ENCODE results near the gene SLCO4C1. TPM values are rescaled to one million over a fixed set of nuclear protein-coding genes. Genes with fewer than 3 reads are reported as not detected.
A peak's percentile ranks its signal among the peaks of the same experiment; 100 is the strongest.

SLCO4C1 gene
- total and polyA plus RNA-seq, 2 of the 4 experiments (the other 2 are of a cell fraction) = not detected

DNA sequence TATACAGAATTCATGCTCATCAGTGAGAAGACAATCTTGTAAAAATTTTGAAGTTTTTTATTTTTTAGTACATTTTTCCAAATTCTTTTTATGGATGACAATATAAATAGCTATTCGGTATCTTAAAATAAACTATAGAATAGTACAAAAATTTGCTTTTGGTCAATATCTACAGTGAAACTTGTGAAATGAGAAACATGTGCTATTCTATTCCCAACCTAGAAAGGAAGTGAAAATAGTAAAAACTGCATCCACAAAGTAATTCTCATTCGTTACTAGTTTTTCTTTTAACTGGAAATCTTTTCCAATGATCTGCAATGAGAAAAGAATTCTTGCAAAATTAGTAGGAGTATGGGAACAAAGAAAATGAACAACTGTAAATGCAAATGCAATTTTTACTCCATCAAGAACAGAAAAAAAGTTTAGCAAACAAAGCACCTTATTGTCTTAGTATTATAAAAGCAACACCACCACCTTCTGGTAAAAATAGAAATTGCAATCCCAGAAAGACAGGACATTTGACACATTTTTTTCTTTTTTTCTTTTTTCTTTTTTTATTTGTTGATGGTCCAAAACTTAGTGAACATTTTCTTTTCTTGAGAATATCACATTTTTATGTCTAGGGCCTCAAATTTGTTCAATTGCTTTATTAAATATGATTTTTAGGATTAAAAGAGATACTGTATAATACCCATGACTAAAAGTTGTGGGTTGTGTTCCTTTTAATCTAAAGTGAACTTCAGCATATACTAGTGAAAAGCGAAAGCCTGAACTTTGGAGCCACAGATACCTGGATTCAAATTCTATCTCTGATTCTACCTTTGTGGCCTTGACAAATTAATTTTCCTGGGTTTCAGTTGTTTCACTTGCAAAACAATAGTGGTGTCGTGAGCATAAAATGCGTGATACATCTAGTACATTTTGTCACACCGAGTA lies 72.3 kb downstream of the SLCO4C1 start:
- H2AK9ac ChIP-seq (replicated peaks; ENCODE audit: low read depth, low read length, poor library complexity) = no peak overlapping the region
- H3K27ac ChIP-seq (ENCODE audit: insufficient read depth, low read length) = no peak overlapping the region
- no peak overlapping the region for H3K56ac ChIP-seq (ENCODE audit: extremely low read depth, insufficient read depth, low read length)
- no peak overlapping the region for H3K4ac ChIP-seq (ENCODE audit: low read depth, low read length)
- intact Hi-C loops (cut with micrococcal nuclease) = no loop called here
- CTCF ChIA-PET = no interaction called here
- no peak overlapping the region for H3K4me2 ChIP-seq (ENCODE audit: low read depth, low read length)
- no peaks in the 10 kb centered on the region for H3K9me1 ChIP-seq (ENCODE audit: insufficient read depth, low read length)
- no peak overlapping the region for H2BK15ac ChIP-seq (ENCODE audit: low read depth, low read length)
- no peak overlapping the region for H2BK5ac ChIP-seq (ENCODE audit: low read depth, low read length, poor library complexity, severe bottlenecking)
- in situ Hi-C loops (cut with MboI; ENCODE audit: low sequenced_read_pairs) = no loop called here
- H3K9ac ChIP-seq (ENCODE audit: low read depth, low read length) = no peak overlapping the region
- H3K36me3 ChIP-seq (ENCODE audit: control insufficient read depth, insufficient read depth, low read length) = no peaks in the 10 kb centered on the region
- H4K8ac ChIP-seq (ENCODE audit: low read depth in 2 of 2, low read length in 2 of 2) = no peak overlapping the region
- no CpG with 5 or more reads among the region's 6 CpGs for WGBS, 2 experiments (ENCODE audit: extremely low coverage in 2 of 2, insufficient read length in 1 of 2)
- no peak overlapping the region for H3K14ac ChIP-seq (replicated peaks; ENCODE audit: low read depth, low read length)
- 0 out of 2 replicates have a peak, but pooled peaks have one; percentile 23 for TF ChIP-seq RAD21 (IDR thresholded peaks at IDR 0.05; ENCODE audit: low read length)
- TF ChIP-seq CTCF (conservative IDR thresholded peaks at IDR 0.05; ENCODE audit: low read depth, low read length) = peak; percentile 48
- no peak for TF ChIP-seq POLR2A (IDR thresholded peaks at IDR 0.05; ENCODE audit: low read depth, low read length)
- H4K5ac ChIP-seq (ENCODE audit: low read depth, low read length) = no peak overlapping the region
- DNase-seq = peak; percentile 2
- no peak overlapping the region for H2BK20ac ChIP-seq (ENCODE audit: low read depth, low read length)
- H3K9me3 ChIP-seq (ENCODE audit: control insufficient read depth, insufficient read depth, low read length) = peaks cover 2% of the 10 kb centered on the region; the same call in 1 of the 2 replicates
- dilution Hi-C loops (cut with HindIII; ENCODE audit: low sequenced_read_pairs, unreplicated experiment) = no loop called here
- H4K91ac ChIP-seq (ENCODE audit: insufficient read depth, low read depth, low read length) = no peak overlapping the region
- no peak overlapping the region for H2AFZ ChIP-seq (replicated peaks; ENCODE audit: low read length, poor library complexity)
- no TSS peak for BruUV-seq (replicated peaks)
- H2AK5ac ChIP-seq (ENCODE audit: low read depth, low read length) = no peak overlapping the region
- H3K18ac ChIP-seq (ENCODE audit: low read depth, low read length) = no peak overlapping the region
- H3K27me3 ChIP-seq (ENCODE audit: control insufficient read depth, insufficient read depth, low read length) = no peaks in the 10 kb centered on the region
- POLR2A ChIA-PET (ENCODE audit: unreplicated experiment) = no interaction called here
- H3K23ac ChIP-seq (ENCODE audit: low read depth, low read length) = no peak overlapping the region
- no peaks in the 10 kb centered on the region for H3K4me1 ChIP-seq (ENCODE audit: control insufficient read depth, insufficient read depth, low read length)
- H2BK120ac ChIP-seq (ENCODE audit: low read depth, low read length) = no peak overlapping the region
- no peaks in the 10 kb centered on the region for H3K79me1 ChIP-seq (ENCODE audit: low read depth in 1 of 2, low read length in 2 of 2)
- H4K20me1 ChIP-seq (ENCODE audit: insufficient read depth, low read length) = no peaks in the 10 kb centered on the region
- H3K4me3 ChIP-seq (ENCODE audit: insufficient read depth, low read depth, low read length) = no peak overlapping the region
- no peak for ATAC-seq (ENCODE audit: low read depth)

Measured in IMR-90 (cell line).